Uterus (tissue), 4 donors: ENCODE results near the gene ZFPL1. TPM values are rescaled to one million over a fixed set of nuclear protein-coding genes. Genes with fewer than 3 reads are reported as not detected.

Experiments
- DNase-seq, 2 donors: peaks; one replicate each; pipeline ENCODE4 v3.0.0-alpha.2; 2019 to 2020
- H3K27ac ChIP-seq, 2 donors: fragments of 200-600 bp; sonication (generic); 1 replicate in 1 of 2; 2 replicates in 1 of 2; pipeline ENCODE4 v1.5.1; 2016 to 2018
- H3K27me3 ChIP-seq, 2 donors: fragments of 200-600 bp; sonication (generic); one replicate each; pipeline ENCODE4 v1.5.1; 2018 to 2019; ENCODE audit warnings: control low read depth in 1 of 2
- H3K36me3 ChIP-seq, 2 donors: fragments of 200-600 bp; sonication (generic); one replicate each; pipeline ENCODE4 v1.5.1; 2019; ENCODE audit warnings: control low read depth in 1 of 2
- H3K4me1 ChIP-seq, 2 donors: fragments of 200-600 bp; sonication (generic); one replicate each; pipeline ENCODE4 v1.5.1; 2018 to 2019; ENCODE audit warnings: control low read depth in 1 of 2
- H3K4me3 ChIP-seq, 2 donors: fragments of 200-600 bp; sonication (generic); 1 replicate in 1 of 2; 2 replicates in 1 of 2; pipeline ENCODE4 v1.5.1; 2018 to 2019; ENCODE audit warnings: mild to moderate bottlenecking in 1 of 2
- H3K9me3 ChIP-seq, 2 donors: fragments of 200-600 bp; sonication (generic); one replicate each; pipeline ENCODE4 v1.5.1; 2019; ENCODE audit warnings: control low read depth in 1 of 2
- POLR2A ChIP-seq, 2 donors: fragments of 450-650 bp; IDR thresholded peaks; one replicate each; pipeline ENCODE4 v1.6.1; 2016; ENCODE audit warnings: antibody characterized with exemption in 2 of 2, mild to moderate bottlenecking in 1 of 2, moderate library complexity in 1 of 2
- intact Hi-C: fragments of 100-400 bp; cut with DNase I; formaldehyde crosslinking; loops from one replicate; pipeline ENCODE4 v1.15.1; 2023; ENCODE audit warnings: low total_unique reads
- total RNA-seq, 4 donors: library from RNA; depleted of rRNA in 3 of 4; stranded (reverse); fragments of >200 nt in 3 of 4; gene quantifications; one replicate each; pipeline versions ENCODE4 v1.1.0 to v1.2.4, GENCODE V29; 2014 to 2023
- TF ChIP-seq, protein P1 (sequence below), 4 experiments: fragments of 200-600 bp in 2 of 4; fragments of 450-650 bp in 2 of 4; sonication (generic) in 2 of 4; IDR thresholded peaks; one replicate each; pipeline ENCODE4 v1.5.1; 2016 to 2019; ENCODE audit warnings: antibody characterized with exemption in 4 of 4, mild to moderate bottlenecking in 2 of 4, moderate library complexity in 1 of 4
- donor health status: DM: yes; HTN: yes; CAD: no.

Gene ZFPL1
- total RNA-seq, 4 donors from 2014 or later: 9.0 to 37.5 (median 24.5) TPM

DNA sequence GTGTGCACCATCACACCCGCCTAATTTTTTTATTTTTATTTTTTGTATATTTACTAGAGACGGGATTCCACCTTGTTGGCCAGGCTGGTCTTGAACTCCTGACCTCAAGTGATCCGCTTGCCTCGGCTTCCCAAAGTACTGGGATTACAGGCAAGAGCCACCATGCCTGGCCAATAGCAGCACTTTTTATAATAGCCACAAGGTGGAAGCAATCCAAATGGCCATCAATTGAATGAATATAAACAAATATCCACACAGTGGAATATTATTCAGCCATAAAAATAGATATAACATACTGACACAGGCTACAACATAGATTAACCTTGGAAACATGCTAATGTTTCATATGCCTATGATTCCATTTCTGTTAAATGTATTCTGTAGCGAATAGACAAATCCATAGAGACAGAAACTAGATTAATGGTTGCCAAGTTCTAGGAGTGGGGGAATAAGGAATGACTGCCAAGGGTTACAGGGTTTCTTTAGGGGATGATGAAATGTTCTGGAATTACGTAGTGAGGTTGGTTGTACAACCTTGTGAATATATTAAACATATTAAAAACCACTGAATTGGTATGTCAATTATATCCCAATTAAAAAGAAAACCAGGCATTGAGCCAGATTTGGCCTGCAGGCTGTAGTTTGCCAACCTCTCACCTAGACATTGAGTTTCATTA, 16.8 kb downstream of the ZFPL1 start:
- no peaks in the 10 kb centered on the region for H3K9me3 ChIP-seq
- H3K36me3 ChIP-seq: no peaks in the 10 kb centered on the region
- no peak for TF ChIP-seq POLR2A (IDR thresholded peaks at IDR 0.05)
- TF ChIP-seq, protein P1, sequence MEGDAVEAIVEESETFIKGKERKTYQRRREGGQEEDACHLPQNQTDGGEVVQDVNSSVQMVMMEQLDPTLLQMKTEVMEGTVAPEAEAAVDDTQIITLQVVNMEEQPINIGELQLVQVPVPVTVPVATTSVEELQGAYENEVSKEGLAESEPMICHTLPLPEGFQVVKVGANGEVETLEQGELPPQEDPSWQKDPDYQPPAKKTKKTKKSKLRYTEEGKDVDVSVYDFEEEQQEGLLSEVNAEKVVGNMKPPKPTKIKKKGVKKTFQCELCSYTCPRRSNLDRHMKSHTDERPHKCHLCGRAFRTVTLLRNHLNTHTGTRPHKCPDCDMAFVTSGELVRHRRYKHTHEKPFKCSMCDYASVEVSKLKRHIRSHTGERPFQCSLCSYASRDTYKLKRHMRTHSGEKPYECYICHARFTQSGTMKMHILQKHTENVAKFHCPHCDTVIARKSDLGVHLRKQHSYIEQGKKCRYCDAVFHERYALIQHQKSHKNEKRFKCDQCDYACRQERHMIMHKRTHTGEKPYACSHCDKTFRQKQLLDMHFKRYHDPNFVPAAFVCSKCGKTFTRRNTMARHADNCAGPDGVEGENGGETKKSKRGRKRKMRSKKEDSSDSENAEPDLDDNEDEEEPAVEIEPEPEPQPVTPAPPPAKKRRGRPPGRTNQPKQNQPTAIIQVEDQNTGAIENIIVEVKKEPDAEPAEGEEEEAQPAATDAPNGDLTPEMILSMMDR (IDR thresholded peaks at IDR 0.05): no peak
- intact Hi-C loops: no loop called here
- no peak overlapping the region for H3K27ac ChIP-seq
- no peak overlapping the region for H3K4me3 ChIP-seq
- DNase-seq: no peak
- H3K27me3 ChIP-seq: no peaks in the 10 kb centered on the region
- H3K4me1 ChIP-seq: peaks cover 0 to 6% of the 10 kb centered on the region in 2 donors

DNA sequence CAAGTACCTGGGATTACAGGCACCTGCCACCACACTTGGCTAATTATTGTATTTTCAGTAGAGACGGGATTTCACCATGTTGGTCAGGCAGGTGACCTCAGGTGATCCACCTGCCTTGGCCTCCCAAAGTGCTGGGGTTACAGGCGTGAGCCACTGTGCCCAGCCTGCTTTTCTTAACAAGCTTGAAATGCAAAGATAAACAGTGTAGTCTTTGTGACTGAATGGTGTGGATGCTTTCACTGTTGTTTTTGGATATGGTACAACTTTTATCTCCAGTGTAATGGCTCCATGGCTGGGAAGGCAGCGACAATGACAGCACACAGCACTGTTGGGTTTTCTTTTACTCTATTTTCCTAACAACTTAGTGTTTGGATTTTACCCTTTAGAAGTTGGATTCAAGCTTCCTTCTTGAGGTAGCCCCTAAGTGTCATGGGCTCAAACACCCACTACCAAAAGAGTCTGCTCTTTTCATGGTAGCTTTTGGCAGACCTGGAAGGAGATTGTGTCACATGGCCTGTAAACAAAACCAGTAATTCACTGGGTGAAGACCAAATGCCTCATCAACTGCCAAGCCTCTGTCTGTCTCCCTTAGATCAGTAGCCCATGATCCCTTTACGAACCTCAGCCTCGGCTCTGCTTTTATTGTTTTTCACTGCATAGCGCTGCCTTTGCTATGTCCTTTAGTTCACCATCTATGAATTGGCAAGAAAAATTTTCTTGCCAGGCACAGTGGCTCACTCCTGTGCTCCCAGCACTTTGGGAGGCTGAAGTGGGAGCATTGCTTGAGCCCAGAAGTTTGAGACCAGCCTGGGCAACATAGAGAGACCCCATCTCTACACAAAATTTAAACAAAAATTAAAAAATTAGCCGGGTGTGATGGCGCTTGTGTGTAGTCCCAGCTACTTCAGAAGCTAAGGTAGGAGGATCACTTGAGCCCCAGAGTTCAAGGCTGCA, 18.4 kb downstream of the ZFPL1 start:
- TF ChIP-seq POLR2A (IDR thresholded peaks at IDR 0.05): no peak
- TF ChIP-seq, protein P1 (IDR thresholded peaks at IDR 0.05): no peak
- Histone ChIP-seq H3K9me3 (no peaks in the 10 kb centered on the region), H3K36me3 (no peaks in the 10 kb centered on the region), H3K4me1 (no peaks in the 10 kb centered on the region), H3K4me3 (no peak overlapping the region), H3K27ac (no peak overlapping the region), H3K27me3 (no peaks in the 10 kb centered on the region)
- intact Hi-C loops: no loop called here
- no peak for DNase-seq

DNA sequence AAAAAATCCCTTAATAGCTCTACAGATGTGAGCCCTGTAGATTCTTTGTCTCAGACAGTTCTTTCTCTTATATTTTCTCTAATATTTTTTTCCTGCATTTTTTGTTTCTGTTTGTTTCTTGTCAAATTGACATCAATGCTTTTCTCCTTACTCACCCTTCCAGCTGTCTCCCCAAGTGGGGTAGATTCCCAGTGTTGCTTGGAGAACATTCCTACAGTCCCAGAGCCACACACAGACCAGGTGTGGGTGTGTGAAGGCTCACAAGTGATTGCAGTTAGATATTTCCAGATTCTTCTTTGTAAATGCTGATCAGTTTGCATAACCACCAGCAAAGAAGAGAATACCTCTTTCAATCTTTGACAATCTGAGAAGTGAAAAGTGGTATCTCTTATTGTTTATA, 19.5 kb downstream of the ZFPL1 start:
- Histone ChIP-seq H3K9me3 (no peaks in the 10 kb centered on the region), H3K27ac (no peak overlapping the region), H3K4me3 (no peak overlapping the region), H3K36me3 (no peaks in the 10 kb centered on the region), H3K4me1 (no peaks in the 10 kb centered on the region), H3K27me3 (no peaks in the 10 kb centered on the region)
- no peak for DNase-seq
- intact Hi-C loops: no loop called here
- no peak for TF ChIP-seq POLR2A (IDR thresholded peaks at IDR 0.05)
- TF ChIP-seq, protein P1 (IDR thresholded peaks at IDR 0.05): no peak

DNA sequence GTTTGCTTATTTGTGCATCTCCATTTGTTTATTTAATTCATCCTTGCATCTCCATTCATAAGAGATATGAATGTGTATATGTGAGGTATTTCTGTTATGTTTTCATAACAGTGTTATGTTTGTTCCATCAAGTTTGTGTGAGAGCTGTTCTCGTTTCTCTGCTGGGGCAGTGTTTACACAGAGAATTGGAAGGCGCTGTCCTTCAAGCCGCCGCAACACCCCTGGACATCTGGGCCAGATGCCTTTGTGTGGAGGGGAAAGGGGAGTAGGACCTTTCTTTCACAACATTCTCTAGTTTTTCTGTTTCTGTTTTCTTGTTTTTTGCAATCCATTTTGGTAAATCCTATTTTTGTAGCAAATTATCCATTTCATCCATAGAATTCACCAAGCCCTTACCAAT, 20.6 kb downstream of the ZFPL1 start:
- H3K4me3 ChIP-seq: no peak overlapping the region
- TF ChIP-seq, protein P1 (IDR thresholded peaks at IDR 0.05): no peak
- TF ChIP-seq POLR2A (IDR thresholded peaks at IDR 0.05): no peak
- no peaks in the 10 kb centered on the region for H3K36me3 ChIP-seq
- H3K27ac ChIP-seq: no peak overlapping the region
- no peaks in the 10 kb centered on the region for H3K4me1 ChIP-seq
- H3K9me3 ChIP-seq: no peaks in the 10 kb centered on the region
- H3K27me3 ChIP-seq: no peaks in the 10 kb centered on the region
- intact Hi-C loops: no loop called here
- DNase-seq: no peak

DNA sequence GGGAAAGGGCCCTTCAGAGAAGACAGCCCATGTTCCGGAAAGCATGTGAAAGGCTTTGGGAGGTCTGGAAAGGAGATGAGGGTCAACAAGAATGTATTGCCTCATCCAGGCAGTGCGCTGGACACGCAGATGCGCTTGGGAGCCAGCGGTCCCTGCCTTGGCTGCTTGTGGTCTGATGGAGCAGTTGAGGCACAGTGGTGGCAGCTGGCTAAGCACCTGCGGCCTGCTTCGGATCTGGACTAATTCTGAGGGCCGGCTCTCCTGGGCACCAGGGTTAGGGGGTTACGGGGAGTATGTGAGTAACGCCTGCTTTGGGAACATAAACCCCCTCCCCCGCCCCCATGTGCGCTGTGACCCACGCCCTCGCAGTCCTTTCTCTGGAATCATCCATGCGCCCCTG, 23.1 kb downstream of the ZFPL1 start:
- TF ChIP-seq, protein P1 (IDR thresholded peaks at IDR 0.05): no peak
- TF ChIP-seq POLR2A (IDR thresholded peaks at IDR 0.05): no peak
- Histone ChIP-seq H3K27ac (no peak overlapping the region), H3K36me3 (no peaks in the 10 kb centered on the region), H3K4me1 (peaks cover under 1 to 4% of the 10 kb centered on the region in 2 donors), H3K4me3 (no peak overlapping the region), H3K9me3 (no peaks in the 10 kb centered on the region), H3K27me3 (no peaks in the 10 kb centered on the region)
- intact Hi-C loops: no loop called here
- DNase-seq: no peak
